ENCODE data around the gene C4BPB. TPM values are rescaled to one million over a fixed set of nuclear protein-coding genes. Genes with fewer than 3 reads are reported as not detected.

C4BPB gene
- total and polyA plus RNA-seq, 2 of the 4 experiments (the other 2 are of a cell fraction): not detected

GRCh38 chr1:207079706-207080241 lies 8.9 kb upstream of the C4BPB start:
- no CpG with 5 or more reads among the region's 6 CpGs for WGBS, 2 experiments (ENCODE audit: extremely low coverage in 2 of 2, insufficient read length in 1 of 2)
- POLR2A ChIA-PET (ENCODE audit: unreplicated experiment): no interaction called here
- no peak overlapping the region for H2AK9ac ChIP-seq (replicated peaks; ENCODE audit: low read depth, low read length, poor library complexity)

More at GRCh38 chr1:207079706-207080241, 8.9 kb upstream of the C4BPB start:
- Histone ChIP-seq H3K18ac (ENCODE audit: low read depth, low read length) (no peak overlapping the region), H2AK5ac (ENCODE audit: low read depth, low read length) (no peak overlapping the region), H2BK20ac (ENCODE audit: low read depth, low read length) (no peak overlapping the region), H3K27ac (ENCODE audit: insufficient read depth, low read length) (no peak overlapping the region), H4K8ac (ENCODE audit: low read depth in 2 of 2, low read length in 2 of 2) (no peak overlapping the region), H3K4me1 (ENCODE audit: control insufficient read depth, insufficient read depth, low read length) (no peaks in the 10 kb centered on the region), H3K4me2 (ENCODE audit: low read depth, low read length) (no peak overlapping the region), H3K14ac (replicated peaks; ENCODE audit: low read depth, low read length) (no peak overlapping the region), H3K9me3 (ENCODE audit: control insufficient read depth, insufficient read depth, low read length) (no peaks in the 10 kb centered on the region), H2AFZ (replicated peaks; ENCODE audit: low read length, poor library complexity) (no peak overlapping the region), H3K9me1 (ENCODE audit: insufficient read depth, low read length) (no peaks in the 10 kb centered on the region), H3K4ac (ENCODE audit: low read depth, low read length) (no peak overlapping the region), H2BK120ac (ENCODE audit: low read depth, low read length) (no peak overlapping the region), H4K5ac (ENCODE audit: low read depth, low read length) (no peak overlapping the region), H4K20me1 (ENCODE audit: insufficient read depth, low read length) (no peaks in the 10 kb centered on the region), H3K23ac (ENCODE audit: low read depth, low read length) (no peak overlapping the region), H3K56ac (ENCODE audit: extremely low read depth, insufficient read depth, low read length) (no peak overlapping the region), H3K27me3 (ENCODE audit: control insufficient read depth, insufficient read depth, low read length) (peaks cover 10% of the 10 kb centered on the region), H2BK5ac (ENCODE audit: low read depth, low read length, poor library complexity, severe bottlenecking) (no peak overlapping the region), H4K91ac (ENCODE audit: insufficient read depth, low read depth, low read length) (no peak overlapping the region), H3K36me3 (ENCODE audit: control insufficient read depth, insufficient read depth, low read length) (no peaks in the 10 kb centered on the region), H2BK15ac (ENCODE audit: low read depth, low read length) (no peak overlapping the region), H3K4me3 (ENCODE audit: insufficient read depth, low read depth, low read length) (no peak overlapping the region), H3K79me1 (ENCODE audit: low read depth in 1 of 2, low read length in 2 of 2) (no peaks in the 10 kb centered on the region), H3K9ac (ENCODE audit: low read depth, low read length) (no peak overlapping the region)
- intact Hi-C loops (cut with micrococcal nuclease) (loop anchor here (5.0 to 10.0 kb wide), 4 partner anchors 142 to 472 kb away; no protein-coding TSS in a partner anchor), in situ Hi-C loops (cut with MboI; ENCODE audit: low sequenced_read_pairs) (loop anchor here (5.0 kb wide), 1 partner anchor 48 kb away; no protein-coding TSS in a partner anchor), dilution Hi-C loops (cut with HindIII; ENCODE audit: low sequenced_read_pairs, unreplicated experiment) (no loop called here)
- TF ChIP-seq RAD21 (IDR thresholded peaks at IDR 0.05; ENCODE audit: low read length) (no peak), NFE2L2 (IDR thresholded peaks at IDR 0.05; ENCODE audit: low read depth, low read length) (no peak), BHLHE40 (IDR thresholded peaks at IDR 0.05; ENCODE audit: low read depth, low read length) (no peak), CHD1 (IDR thresholded peaks at IDR 0.05; ENCODE audit: low read depth, low read length) (no peak), MAFK (IDR thresholded peaks at IDR 0.05; ENCODE audit: low read depth, low read length) (no peak), SMC3 (IDR thresholded peaks at IDR 0.05; ENCODE audit: low read depth, low read length) (no peak), MXI1 (IDR thresholded peaks at IDR 0.05; ENCODE audit: borderline replicate concordance, low read depth, low read length) (no peak), POLR2A (IDR thresholded peaks at IDR 0.05; ENCODE audit: low read depth, low read length) (no peak), MAZ (IDR thresholded peaks at IDR 0.05; ENCODE audit: borderline replicate concordance, low read depth, low read length) (no peak), RFX5 (IDR thresholded peaks at IDR 0.05; ENCODE audit: low read depth, low read length) (no peak), CEBPB (IDR thresholded peaks at IDR 0.05; ENCODE audit: low read depth, low read length) (no peak), FOS (IDR thresholded peaks at IDR 0.05; ENCODE audit: low read depth, low read length) (no peak), RCOR1 (IDR thresholded peaks at IDR 0.05; ENCODE audit: insufficient replicate concordance, low read length) (no peak)
- TF ChIP-seq, protein P1, sequence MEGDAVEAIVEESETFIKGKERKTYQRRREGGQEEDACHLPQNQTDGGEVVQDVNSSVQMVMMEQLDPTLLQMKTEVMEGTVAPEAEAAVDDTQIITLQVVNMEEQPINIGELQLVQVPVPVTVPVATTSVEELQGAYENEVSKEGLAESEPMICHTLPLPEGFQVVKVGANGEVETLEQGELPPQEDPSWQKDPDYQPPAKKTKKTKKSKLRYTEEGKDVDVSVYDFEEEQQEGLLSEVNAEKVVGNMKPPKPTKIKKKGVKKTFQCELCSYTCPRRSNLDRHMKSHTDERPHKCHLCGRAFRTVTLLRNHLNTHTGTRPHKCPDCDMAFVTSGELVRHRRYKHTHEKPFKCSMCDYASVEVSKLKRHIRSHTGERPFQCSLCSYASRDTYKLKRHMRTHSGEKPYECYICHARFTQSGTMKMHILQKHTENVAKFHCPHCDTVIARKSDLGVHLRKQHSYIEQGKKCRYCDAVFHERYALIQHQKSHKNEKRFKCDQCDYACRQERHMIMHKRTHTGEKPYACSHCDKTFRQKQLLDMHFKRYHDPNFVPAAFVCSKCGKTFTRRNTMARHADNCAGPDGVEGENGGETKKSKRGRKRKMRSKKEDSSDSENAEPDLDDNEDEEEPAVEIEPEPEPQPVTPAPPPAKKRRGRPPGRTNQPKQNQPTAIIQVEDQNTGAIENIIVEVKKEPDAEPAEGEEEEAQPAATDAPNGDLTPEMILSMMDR (conservative IDR thresholded peaks at IDR 0.05; ENCODE audit: low read depth, low read length): no peak
- TF ChIP-seq, protein P2, sequence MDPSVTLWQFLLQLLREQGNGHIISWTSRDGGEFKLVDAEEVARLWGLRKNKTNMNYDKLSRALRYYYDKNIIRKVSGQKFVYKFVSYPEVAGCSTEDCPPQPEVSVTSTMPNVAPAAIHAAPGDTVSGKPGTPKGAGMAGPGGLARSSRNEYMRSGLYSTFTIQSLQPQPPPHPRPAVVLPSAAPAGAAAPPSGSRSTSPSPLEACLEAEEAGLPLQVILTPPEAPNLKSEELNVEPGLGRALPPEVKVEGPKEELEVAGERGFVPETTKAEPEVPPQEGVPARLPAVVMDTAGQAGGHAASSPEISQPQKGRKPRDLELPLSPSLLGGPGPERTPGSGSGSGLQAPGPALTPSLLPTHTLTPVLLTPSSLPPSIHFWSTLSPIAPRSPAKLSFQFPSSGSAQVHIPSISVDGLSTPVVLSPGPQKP (IDR thresholded peaks at IDR 0.05; ENCODE audit: borderline replicate concordance, low read depth, low read length): no peak
- TF ChIP-seq, protein P3, sequence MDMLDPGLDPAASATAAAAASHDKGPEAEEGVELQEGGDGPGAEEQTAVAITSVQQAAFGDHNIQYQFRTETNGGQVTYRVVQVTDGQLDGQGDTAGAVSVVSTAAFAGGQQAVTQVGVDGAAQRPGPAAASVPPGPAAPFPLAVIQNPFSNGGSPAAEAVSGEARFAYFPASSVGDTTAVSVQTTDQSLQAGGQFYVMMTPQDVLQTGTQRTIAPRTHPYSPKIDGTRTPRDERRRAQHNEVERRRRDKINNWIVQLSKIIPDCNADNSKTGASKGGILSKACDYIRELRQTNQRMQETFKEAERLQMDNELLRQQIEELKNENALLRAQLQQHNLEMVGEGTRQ (IDR thresholded peaks at IDR 0.05; ENCODE audit: low read depth, low read length): no peak
- ATAC-seq (ENCODE audit: low read depth) (no peak), DNase-seq (no peak)
- CTCF ChIA-PET: interaction anchor here (0.5 to 1.3 kb wide), 2 partner anchors 15 to 326 kb away, joined by 3 read pairs; no protein-coding TSS in a partner anchor
- no TSS peak for BruUV-seq (replicated peaks)
